GM10266 (cell line): ENCODE data around the gene EPHA7.

Source experiments
- DNase-seq: peaks from one replicate; pipeline ENCODE4 v3.0.0; 2012; ENCODE audit errors: extremely low spot score
- CTCF ChIP-seq: IDR thresholded peaks from 2 replicates; pipeline ENCODE4 v1.5.1; 2012; ENCODE audit warnings: mild to moderate bottlenecking, low read depth; ENCODE audit not compliant: control insufficient read depth, insufficient read depth; ENCODE audit errors: missing control alignments

The EPHA7 gene

GRCh38 chr6:93238632-93239031 is 180.7 kb downstream of the EPHA7 start:
- TF ChIP-seq CTCF: no peak
- no peak for DNase-seq

GRCh38 chr6:93235775-93236174 is 183.6 kb downstream of the EPHA7 start:
- no peak for DNase-seq

GRCh38 chr6:93226822-93227221 is 192.5 kb downstream of the EPHA7 start:
- TF ChIP-seq CTCF: no peak
- DNase-seq: no peak

More at GRCh38 chr6:93235775-93236174, 183.6 kb downstream of the EPHA7 start:
- TF ChIP-seq CTCF: no peak

- TF ChIP-seq CTCF: no peak
- DNase-seq: no peak
These were observed 197.1 kb downstream of the EPHA7 start for GRCh38 chr6:93222071-93222851.

- DNase-seq: no peak
- TF ChIP-seq CTCF: no peak
These were observed 199.9 kb downstream of the EPHA7 start for GRCh38 chr6:93219447-93219846.

GRCh38 chr6:93218096-93218495 is 201.3 kb downstream of the EPHA7 start:
- TF ChIP-seq CTCF: no peak
- no peak for DNase-seq

- DNase-seq: no peak
- no peak for TF ChIP-seq CTCF
These were observed 206.3 kb downstream of the EPHA7 start for GRCh38 chr6:93213028-93213427.
